Neural cell (in vitro differentiated cells): Measurements from ENCODE around the gene OPN4.

Experiments used
- CTCF ChIP-seq: fragments of 450-650 bp; IDR thresholded peaks from 2 replicates; pipeline ENCODE4 v1.5.1; 2014; ENCODE audit warnings: antibody characterized with exemption, mild to moderate bottlenecking, moderate library complexity; ENCODE audit not compliant: poor library complexity, severe bottlenecking
- EP300 ChIP-seq: fragments of 450-650 bp; conservative IDR thresholded peaks from 2 replicates; pipeline ENCODE4 v1.6.1; 2014; ENCODE audit warnings: antibody characterized with exemption, mild to moderate bottlenecking, moderate library complexity; ENCODE audit not compliant: poor library complexity, severe bottlenecking
- EZH2 ChIP-seq: fragments of 200-600, 300-800 bp; shearing (Covaris generic), sonication (generic); IDR thresholded peaks from 2 replicates; pipeline ENCODE4 v1.6.1; 2014; ENCODE audit warnings: antibody characterized with exemption, low read length, borderline replicate concordance, mild to moderate bottlenecking; ENCODE audit not compliant: insufficient read depth, poor library complexity, severe bottlenecking
- MXI1 ChIP-seq: fragments of 450-650 bp; conservative IDR thresholded peaks from 2 replicates; pipeline ENCODE4 v1.6.1; 2014; ENCODE audit warnings: antibody characterized with exemption, mild to moderate bottlenecking; ENCODE audit not compliant: poor library complexity, severe bottlenecking
- POLR2AphosphoS5 ChIP-seq: IDR thresholded peaks from 2 replicates; pipeline ENCODE4 v1.6.1; 2012

GRCh38 chr10:86693275-86693674 lies 38.9 kb downstream of the OPN4 start:
- TF ChIP-seq CTCF (no peak), EP300 (no peak), EZH2 (no peak), POLR2AphosphoS5 (no peak), MXI1 (no peak)
